Ascending aorta (tissue), 2 donors: Measurements from ENCODE around the gene PRUNE2. TPM values are rescaled to one million over a fixed set of nuclear protein-coding genes. Genes with fewer than 3 reads are reported as not detected.
"Not testable (repeated sequence)": the region's sequence is repeated elsewhere in the genome, so short reads cannot be mapped to it uniquely, and the experiment has no call there.

Source experiments
- DNase-seq, 2 donors: peaks; one replicate each; pipeline ENCODE4 v3.0.0-alpha.2; 2019; ENCODE audit warnings: low spot score in 2 of 2
- H3K27ac ChIP-seq, 2 donors: fragments of 200-600 bp; sonication (generic); one replicate each; pipeline ENCODE4 v1.5.1; 2016 to 2017; ENCODE audit warnings: mild to moderate bottlenecking in 1 of 2
- H3K27me3 ChIP-seq: fragments of 200-600 bp; sonication (generic); one replicate; pipeline ENCODE4 v1.5.1; 2017
- H3K36me3 ChIP-seq, 2 donors: fragments of 200-600 bp; sonication (generic); one replicate each; pipeline ENCODE4 v1.5.1; 2016
- H3K4me1 ChIP-seq, 2 donors: fragments of 200-600 bp; sonication (generic); one replicate each; pipeline ENCODE4 v1.5.1; 2016 to 2017; ENCODE audit warnings: mild to moderate bottlenecking in 1 of 2
- H3K4me3 ChIP-seq, 2 donors: fragments of 200-600 bp; sonication (generic); one replicate each; pipeline ENCODE4 v1.5.1; 2016 to 2017; ENCODE audit warnings: mild to moderate bottlenecking in 1 of 2
- H3K9me3 ChIP-seq, 2 donors: fragments of 200-600 bp; sonication (generic); one replicate each; pipeline ENCODE4 v1.5.1; 2016
- intact Hi-C: fragments of 100-400 bp; cut with DNase I; formaldehyde crosslinking; loops from one replicate; pipeline ENCODE4 v1.15.1; 2023
- total RNA-seq: library from RNA; depleted of rRNA; stranded (reverse); fragments of >200 nt; gene quantifications from one replicate; pipeline ENCODE4 v1.1.0, GENCODE V29; 2016
- TF ChIP-seq, protein P1 (sequence below), 3 experiments: fragments of 200-600 bp in 2 of 3; fragments of 450-650 bp in 1 of 3; sonication (generic) in 2 of 3; IDR thresholded peaks; one replicate each; pipeline ENCODE4 v1.5.1; 2016 to 2019; ENCODE audit warnings: antibody characterized with exemption in 3 of 3, mild to moderate bottlenecking in 1 of 3, moderate library complexity in 1 of 3

The PRUNE2 gene
- total RNA-seq, 1 donor from 2014 or later = 200 TPM

DNA sequence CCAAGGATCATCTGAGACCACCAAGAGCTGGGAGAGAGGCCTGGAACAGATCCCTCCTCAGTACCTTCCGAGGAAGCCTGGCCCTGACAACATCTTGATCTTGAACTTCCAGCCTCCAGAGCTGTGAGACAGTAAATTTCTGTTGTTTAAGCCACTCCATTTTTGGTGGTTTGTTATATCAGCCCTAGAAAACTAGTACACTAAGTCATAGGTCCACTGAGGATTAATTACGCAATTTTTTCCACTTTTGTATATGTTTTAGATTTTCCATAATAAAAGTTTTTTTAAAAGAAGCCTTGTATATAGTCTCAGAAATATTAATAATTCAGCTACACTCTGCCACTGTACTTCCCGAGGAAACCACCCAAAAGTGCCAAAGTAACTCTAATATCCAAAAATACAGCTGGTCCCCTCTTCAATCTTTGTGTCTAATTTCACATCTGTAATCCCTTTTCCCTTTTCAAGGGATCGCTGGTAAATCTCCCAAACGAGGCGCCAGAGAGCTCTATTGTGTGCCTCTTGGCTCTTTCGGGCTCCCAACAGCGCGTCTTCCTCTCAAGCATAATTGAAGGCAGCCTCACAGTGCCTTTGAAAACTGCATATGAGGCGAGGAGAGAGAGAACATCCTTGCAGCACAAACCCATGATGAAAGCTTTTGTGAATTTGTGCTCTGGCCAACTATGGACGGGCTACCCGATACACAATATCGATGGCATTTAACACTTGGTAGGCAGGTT, 32.7 kb downstream of the PRUNE2 start:
- Histone ChIP-seq H3K27ac (peak overlapping the region; percentile 84 to 96), H3K36me3 (peaks cover 0 to under 1% of the 10 kb centered on the region in 2 donors), H3K4me3 (no peak overlapping the region), H3K9me3 (no peaks in the 10 kb centered on the region), H3K4me1 (peaks cover 8 to 73% of the 10 kb centered on the region in 2 donors), H3K27me3 (no peaks in the 10 kb centered on the region)
- DNase-seq = no peak
- intact Hi-C loops = loop anchor here (2.0 kb wide), 1 partner anchor 36 kb away; no protein-coding TSS in a partner anchor
- TF ChIP-seq, protein P1, sequence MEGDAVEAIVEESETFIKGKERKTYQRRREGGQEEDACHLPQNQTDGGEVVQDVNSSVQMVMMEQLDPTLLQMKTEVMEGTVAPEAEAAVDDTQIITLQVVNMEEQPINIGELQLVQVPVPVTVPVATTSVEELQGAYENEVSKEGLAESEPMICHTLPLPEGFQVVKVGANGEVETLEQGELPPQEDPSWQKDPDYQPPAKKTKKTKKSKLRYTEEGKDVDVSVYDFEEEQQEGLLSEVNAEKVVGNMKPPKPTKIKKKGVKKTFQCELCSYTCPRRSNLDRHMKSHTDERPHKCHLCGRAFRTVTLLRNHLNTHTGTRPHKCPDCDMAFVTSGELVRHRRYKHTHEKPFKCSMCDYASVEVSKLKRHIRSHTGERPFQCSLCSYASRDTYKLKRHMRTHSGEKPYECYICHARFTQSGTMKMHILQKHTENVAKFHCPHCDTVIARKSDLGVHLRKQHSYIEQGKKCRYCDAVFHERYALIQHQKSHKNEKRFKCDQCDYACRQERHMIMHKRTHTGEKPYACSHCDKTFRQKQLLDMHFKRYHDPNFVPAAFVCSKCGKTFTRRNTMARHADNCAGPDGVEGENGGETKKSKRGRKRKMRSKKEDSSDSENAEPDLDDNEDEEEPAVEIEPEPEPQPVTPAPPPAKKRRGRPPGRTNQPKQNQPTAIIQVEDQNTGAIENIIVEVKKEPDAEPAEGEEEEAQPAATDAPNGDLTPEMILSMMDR (IDR thresholded peaks at IDR 0.05) = no peak

DNA sequence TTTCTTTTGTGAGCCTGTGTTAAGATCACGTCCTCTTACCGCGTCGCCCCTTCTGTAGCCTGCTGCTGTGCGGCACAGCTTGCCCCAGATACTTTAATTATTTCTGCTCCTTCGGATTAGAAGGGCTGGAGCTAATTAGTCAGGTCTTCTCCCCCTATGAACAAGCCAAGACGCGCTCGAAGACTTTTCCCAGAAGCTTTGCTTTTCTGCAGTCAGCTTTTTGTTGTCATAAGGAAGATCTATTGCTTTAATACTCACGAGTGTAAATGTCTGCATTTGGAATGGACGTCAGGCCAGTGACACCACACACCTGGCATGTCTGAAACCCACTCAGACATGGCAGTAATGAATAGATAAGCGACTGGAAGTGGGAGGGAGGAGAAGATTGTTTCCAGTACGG, 37.0 kb downstream of the PRUNE2 start:
- Histone ChIP-seq H3K27me3 (no peaks in the 10 kb centered on the region), H3K9me3 (no peaks in the 10 kb centered on the region), H3K4me1 (peaks cover 0 to 46% of the 10 kb centered on the region in 2 donors), H3K4me3 (no peak overlapping the region), H3K27ac (peak overlapping the region; percentile 29 to 55), H3K36me3 (peaks cover 0 to 2% of the 10 kb centered on the region in 2 donors)
- TF ChIP-seq, protein P1 (IDR thresholded peaks at IDR 0.05) = no peak
- intact Hi-C loops = loop anchor here (5.0 kb wide), 1 partner anchor 38 kb away; the partner anchor contains the start of gene PRUNE2
- DNase-seq = no peak

DNA sequence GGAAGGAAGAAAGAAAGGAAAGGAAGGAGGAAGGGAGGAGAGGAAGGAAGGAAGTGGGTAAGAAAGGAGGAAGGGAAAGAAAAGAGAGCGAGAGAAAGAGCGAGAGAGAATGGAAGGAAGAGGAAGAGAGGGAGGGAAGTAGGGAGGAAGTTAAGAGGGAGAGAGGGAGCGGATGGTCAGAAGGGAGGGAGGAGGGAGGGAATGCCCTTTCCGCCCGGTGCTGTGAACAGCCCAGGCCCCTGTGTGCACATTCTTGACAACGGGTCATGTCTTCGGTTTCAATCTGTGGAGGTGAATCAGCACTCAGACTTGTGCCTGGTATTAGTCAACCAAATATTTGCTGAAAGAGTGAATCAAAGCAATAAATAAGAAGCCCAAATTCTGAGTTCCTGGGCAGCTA, 39.2 kb downstream of the PRUNE2 start:
- Histone ChIP-seq H3K27ac (peak overlapping the region; percentile 55 to 70), H3K36me3 (peaks cover 0 to 2% of the 10 kb centered on the region in 2 donors), H3K27me3 (no peaks in the 10 kb centered on the region), H3K4me3 (no peak overlapping the region), H3K4me1 (peaks cover 0 to 40% of the 10 kb centered on the region in 2 donors), H3K9me3 (no peaks in the 10 kb centered on the region)
- TF ChIP-seq, protein P1 (IDR thresholded peaks at IDR 0.05) = no peak
- intact Hi-C loops = loop anchor here (5.0 kb wide), 1 partner anchor 41 kb away; the partner anchor contains the start of gene PRUNE2
- peak in 1 of 2 donors; percentile 84 for DNase-seq

DNA sequence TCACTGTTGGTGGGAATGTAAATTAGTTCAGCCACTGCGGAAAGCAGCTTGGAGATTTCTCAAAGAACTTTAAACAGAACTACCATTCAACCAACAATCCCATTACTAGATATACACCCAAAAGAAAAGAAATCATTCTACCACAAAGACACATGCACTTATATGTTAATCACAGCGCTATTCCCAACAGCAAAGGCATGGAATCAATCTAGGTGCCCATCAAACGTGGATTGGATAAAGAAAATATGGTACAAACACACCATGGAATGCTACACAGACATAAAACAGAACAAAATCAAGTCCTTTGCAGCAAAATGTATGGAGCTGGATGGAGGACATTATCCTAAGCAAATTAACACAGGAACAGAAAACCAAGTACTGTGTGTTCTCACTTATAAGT, 42.1 kb downstream of the PRUNE2 start:
- no peak overlapping the region for H3K4me3 ChIP-seq
- H3K27me3 ChIP-seq = no peaks in the 10 kb centered on the region
- TF ChIP-seq, protein P1 (IDR thresholded peaks at IDR 0.05) = no peak
- DNase-seq = no peak
- peak overlapping the region in 1 of 2 donors; percentile 13 for H3K27ac ChIP-seq
- no peaks in the 10 kb centered on the region for H3K9me3 ChIP-seq
- peaks cover 0 to 33% of the 10 kb centered on the region in 2 donors for H3K4me1 ChIP-seq
- H3K36me3 ChIP-seq = peaks cover 0 to 4% of the 10 kb centered on the region in 2 donors
- intact Hi-C loops = no loop called here

DNA sequence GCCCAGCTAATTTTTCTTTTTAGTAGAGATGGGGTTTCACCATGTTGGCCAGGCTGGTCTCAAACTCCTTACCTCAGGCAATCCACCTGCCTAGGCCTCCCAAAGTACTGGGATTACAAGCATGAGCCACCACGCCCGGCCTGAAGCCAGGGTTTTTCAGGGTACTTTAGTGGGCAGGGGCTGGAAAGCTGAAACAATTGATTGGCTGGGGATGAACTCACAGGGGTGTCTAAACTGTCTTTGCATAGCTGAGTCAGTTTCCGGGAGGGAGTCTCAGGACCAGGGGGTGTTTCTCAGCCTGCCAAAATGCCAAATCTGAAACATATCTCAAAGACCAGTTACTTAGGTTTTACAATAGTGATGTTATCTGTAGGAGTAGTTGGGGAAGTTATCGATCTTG, 46.1 kb downstream of the PRUNE2 start:
- no peak for DNase-seq

DNA sequence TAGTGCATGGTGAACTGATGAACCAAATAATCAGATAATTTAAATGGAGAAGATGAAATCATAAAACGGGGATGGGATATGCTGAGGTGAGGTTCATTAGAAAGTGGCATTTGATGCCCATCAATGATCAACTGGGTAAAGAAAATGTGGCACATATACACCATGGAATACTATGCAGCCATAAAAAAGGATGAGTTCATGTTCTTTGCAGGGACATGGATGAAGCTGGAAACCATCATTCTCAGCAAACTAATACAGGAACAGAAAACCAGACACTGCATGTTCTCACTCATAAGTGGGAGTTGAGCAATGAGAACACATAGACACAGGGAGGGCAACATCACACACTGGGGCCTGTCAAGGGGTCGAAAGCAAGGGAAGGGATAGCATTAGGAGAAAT, 47.7 kb downstream of the PRUNE2 start:
- H3K9me3 ChIP-seq, intact Hi-C loops, H3K27ac ChIP-seq, DNase-seq, H3K4me3 ChIP-seq, H3K27me3 ChIP-seq, H3K36me3 ChIP-seq: not testable (repeated sequence)
- peaks cover 0 to 19% of the 10 kb centered on the region in 2 donors for H3K4me1 ChIP-seq

More for the DNA sequence above, 46.1 kb downstream of the PRUNE2 start:
- Histone ChIP-seq H3K4me1 (peaks cover 0 to 25% of the 10 kb centered on the region in 2 donors), H3K4me3 (no peak overlapping the region), H3K27me3 (no peaks in the 10 kb centered on the region), H3K27ac (no peak overlapping the region), H3K9me3 (no peaks in the 10 kb centered on the region), H3K36me3 (peaks cover 0 to 2% of the 10 kb centered on the region in 2 donors)
- TF ChIP-seq, protein P1 (IDR thresholded peaks at IDR 0.05) = no peak
- intact Hi-C loops = no loop called here
